IMR-90 (cell line): ENCODE measurements around the gene LSMEM2.

Experiments
- BHLHE40 ChIP-seq: fragments of 150-350 bp; IDR thresholded peaks from 2 replicates; pipeline ENCODE4 v1.6.1; 2016; ENCODE audit warnings: mild to moderate bottlenecking, low read depth, low read length
- MAZ ChIP-seq: IDR thresholded peaks from 2 replicates; pipeline ENCODE4 v1.6.1; 2012; ENCODE audit warnings: low read depth, mild to moderate bottlenecking, low read length, improper control_type of control experiment, moderate library complexity, borderline replicate concordance
- POLR2A ChIP-seq: IDR thresholded peaks from 2 replicates; pipeline ENCODE4 v1.6.1; 2012; ENCODE audit warnings: mild to moderate bottlenecking, low read depth, low read length
- RAD21 ChIP-seq: IDR thresholded peaks from 2 replicates; pipeline ENCODE4 v1.6.1; 2012; ENCODE audit warnings: low read length, improper control_type of control experiment
- SMC3 ChIP-seq: fragments of 150-350 bp; IDR thresholded peaks from 2 replicates; pipeline ENCODE4 v1.6.1; 2016; ENCODE audit warnings: low read depth, mild to moderate bottlenecking, antibody characterized with exemption, low read length, moderate library complexity
- TF ChIP-seq, protein P1 (sequence below): conservative IDR thresholded peaks from 2 replicates; pipeline ENCODE4 v1.5.1; 2012; ENCODE audit warnings: mild to moderate bottlenecking, low read depth, low read length, improper control_type of control experiment
- TF ChIP-seq, protein P2 (sequence below): fragments of 150-350 bp; IDR thresholded peaks from 2 replicates; pipeline ENCODE4 v1.6.1; 2017; ENCODE audit warnings: mild to moderate bottlenecking, antibody characterized with exemption, low read length, low read depth

DNA sequence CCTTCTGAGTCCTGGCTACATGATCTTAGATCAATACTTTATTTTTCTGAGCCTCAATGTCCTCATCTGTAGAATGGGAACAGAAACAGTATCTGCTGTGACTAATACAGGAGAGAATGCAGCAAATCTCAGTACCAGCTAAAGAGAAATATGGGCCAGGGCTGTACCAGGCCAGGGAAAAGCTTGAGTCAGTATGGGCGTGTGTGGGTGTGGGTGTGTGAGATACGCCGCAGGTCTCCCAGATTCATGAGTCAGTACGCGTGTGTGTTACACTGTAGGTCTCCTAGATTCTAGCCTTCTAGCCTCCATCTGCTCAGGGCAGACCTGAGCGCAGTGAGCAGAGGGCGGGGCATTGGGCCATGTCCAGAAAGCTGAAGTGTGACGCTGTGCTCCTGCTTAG lies 27.7 kb upstream of the LSMEM2 start:
- TF ChIP-seq, protein P1, sequence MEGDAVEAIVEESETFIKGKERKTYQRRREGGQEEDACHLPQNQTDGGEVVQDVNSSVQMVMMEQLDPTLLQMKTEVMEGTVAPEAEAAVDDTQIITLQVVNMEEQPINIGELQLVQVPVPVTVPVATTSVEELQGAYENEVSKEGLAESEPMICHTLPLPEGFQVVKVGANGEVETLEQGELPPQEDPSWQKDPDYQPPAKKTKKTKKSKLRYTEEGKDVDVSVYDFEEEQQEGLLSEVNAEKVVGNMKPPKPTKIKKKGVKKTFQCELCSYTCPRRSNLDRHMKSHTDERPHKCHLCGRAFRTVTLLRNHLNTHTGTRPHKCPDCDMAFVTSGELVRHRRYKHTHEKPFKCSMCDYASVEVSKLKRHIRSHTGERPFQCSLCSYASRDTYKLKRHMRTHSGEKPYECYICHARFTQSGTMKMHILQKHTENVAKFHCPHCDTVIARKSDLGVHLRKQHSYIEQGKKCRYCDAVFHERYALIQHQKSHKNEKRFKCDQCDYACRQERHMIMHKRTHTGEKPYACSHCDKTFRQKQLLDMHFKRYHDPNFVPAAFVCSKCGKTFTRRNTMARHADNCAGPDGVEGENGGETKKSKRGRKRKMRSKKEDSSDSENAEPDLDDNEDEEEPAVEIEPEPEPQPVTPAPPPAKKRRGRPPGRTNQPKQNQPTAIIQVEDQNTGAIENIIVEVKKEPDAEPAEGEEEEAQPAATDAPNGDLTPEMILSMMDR, result no peak
- no peak for TF ChIP-seq POLR2A
- TF ChIP-seq, protein P2, sequence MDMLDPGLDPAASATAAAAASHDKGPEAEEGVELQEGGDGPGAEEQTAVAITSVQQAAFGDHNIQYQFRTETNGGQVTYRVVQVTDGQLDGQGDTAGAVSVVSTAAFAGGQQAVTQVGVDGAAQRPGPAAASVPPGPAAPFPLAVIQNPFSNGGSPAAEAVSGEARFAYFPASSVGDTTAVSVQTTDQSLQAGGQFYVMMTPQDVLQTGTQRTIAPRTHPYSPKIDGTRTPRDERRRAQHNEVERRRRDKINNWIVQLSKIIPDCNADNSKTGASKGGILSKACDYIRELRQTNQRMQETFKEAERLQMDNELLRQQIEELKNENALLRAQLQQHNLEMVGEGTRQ, result no peak
- no peak for TF ChIP-seq RAD21
- TF ChIP-seq SMC3, result no peak
- peak; percentile 58 for TF ChIP-seq BHLHE40
- no peak for TF ChIP-seq MAZ
